ENCODE data around the gene DNM1L.

The DNM1L gene

GRCh38 chr12:32789446-32789845, 110.3 kb downstream of the DNM1L start:
- H3K79me2 ChIP-seq (ENCODE audit: insufficient read depth, low read length), result no peaks in the 10 kb centered on the region
- no peaks in the 10 kb centered on the region for H3K9me3 ChIP-seq (ENCODE audit: insufficient read depth, low read depth, low read length)
- no peaks in the 10 kb centered on the region for H3F3A ChIP-seq (ENCODE audit: low read depth)
- no peaks in the 10 kb centered on the region for H3K4me1 ChIP-seq (ENCODE audit: insufficient read depth, low read length, poor library complexity, severe bottlenecking)
- H3K9ac ChIP-seq (ENCODE audit: low read depth, low read length, poor library complexity, severe bottlenecking), result no peak overlapping the region
- no peak for TF ChIP-seq EZH2phosphoT487 (IDR thresholded peaks at IDR 0.05; ENCODE audit: borderline replicate concordance)
- TF ChIP-seq, protein P1, sequence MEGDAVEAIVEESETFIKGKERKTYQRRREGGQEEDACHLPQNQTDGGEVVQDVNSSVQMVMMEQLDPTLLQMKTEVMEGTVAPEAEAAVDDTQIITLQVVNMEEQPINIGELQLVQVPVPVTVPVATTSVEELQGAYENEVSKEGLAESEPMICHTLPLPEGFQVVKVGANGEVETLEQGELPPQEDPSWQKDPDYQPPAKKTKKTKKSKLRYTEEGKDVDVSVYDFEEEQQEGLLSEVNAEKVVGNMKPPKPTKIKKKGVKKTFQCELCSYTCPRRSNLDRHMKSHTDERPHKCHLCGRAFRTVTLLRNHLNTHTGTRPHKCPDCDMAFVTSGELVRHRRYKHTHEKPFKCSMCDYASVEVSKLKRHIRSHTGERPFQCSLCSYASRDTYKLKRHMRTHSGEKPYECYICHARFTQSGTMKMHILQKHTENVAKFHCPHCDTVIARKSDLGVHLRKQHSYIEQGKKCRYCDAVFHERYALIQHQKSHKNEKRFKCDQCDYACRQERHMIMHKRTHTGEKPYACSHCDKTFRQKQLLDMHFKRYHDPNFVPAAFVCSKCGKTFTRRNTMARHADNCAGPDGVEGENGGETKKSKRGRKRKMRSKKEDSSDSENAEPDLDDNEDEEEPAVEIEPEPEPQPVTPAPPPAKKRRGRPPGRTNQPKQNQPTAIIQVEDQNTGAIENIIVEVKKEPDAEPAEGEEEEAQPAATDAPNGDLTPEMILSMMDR (conservative IDR thresholded peaks at IDR 0.05; ENCODE audit: low read length), result no peak
- no peak overlapping the region for H3K4me2 ChIP-seq (ENCODE audit: low read depth, low read length, poor library complexity, severe bottlenecking)
- H3K4me3 ChIP-seq (ENCODE audit: low read length, poor library complexity, severe bottlenecking), result no peak overlapping the region
- H4K20me1 ChIP-seq (ENCODE audit: insufficient read depth, low read length, poor library complexity, severe bottlenecking), result no peaks in the 10 kb centered on the region
- no peak overlapping the region for H2AFZ ChIP-seq (ENCODE audit: low read length)
- H3K27me3 ChIP-seq (ENCODE audit: insufficient read depth, low read length, poor library complexity, severe bottlenecking), result no peaks in the 10 kb centered on the region
- H3K9me2 ChIP-seq (replicated peaks; ENCODE audit: low read depth, low read length), result no peaks in the 10 kb centered on the region
- H3K36me3 ChIP-seq (ENCODE audit: insufficient read depth, low read length), result no peaks in the 10 kb centered on the region

DNA sequence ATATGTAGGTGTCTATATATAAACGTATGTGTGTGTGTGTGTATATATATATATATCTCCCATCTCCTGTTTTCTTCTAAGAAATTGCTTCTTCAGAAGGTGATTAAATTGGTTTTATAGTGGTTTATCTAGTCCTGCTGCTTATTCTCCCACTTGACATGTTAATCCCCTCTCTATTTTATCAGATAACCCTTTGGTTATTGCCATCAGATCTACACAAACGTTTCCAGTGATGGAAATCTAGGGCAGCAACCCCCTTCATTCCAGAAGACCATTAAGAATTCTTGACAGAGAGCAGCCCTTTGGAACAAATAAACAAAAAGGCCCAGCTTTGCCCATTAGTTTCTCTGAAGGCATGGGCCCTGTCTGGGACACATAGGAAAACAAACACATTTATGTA, 110.8 kb downstream of the DNM1L start:
- Histone ChIP-seq H3K9ac (ENCODE audit: low read depth, low read length, poor library complexity, severe bottlenecking) (no peak overlapping the region), H3K4me2 (ENCODE audit: low read depth, low read length, poor library complexity, severe bottlenecking) (no peak overlapping the region), H3K27me3 (ENCODE audit: insufficient read depth, low read length, poor library complexity, severe bottlenecking) (no peaks in the 10 kb centered on the region), H3K4me3 (ENCODE audit: low read length, poor library complexity, severe bottlenecking) (no peak overlapping the region), H3K4me1 (ENCODE audit: insufficient read depth, low read length, poor library complexity, severe bottlenecking) (no peaks in the 10 kb centered on the region), H3K9me3 (ENCODE audit: insufficient read depth, low read depth, low read length) (no peaks in the 10 kb centered on the region), H3K36me3 (ENCODE audit: insufficient read depth, low read length) (no peaks in the 10 kb centered on the region), H3F3A (ENCODE audit: low read depth) (no peaks in the 10 kb centered on the region), H4K20me1 (ENCODE audit: insufficient read depth, low read length, poor library complexity, severe bottlenecking) (no peaks in the 10 kb centered on the region), H2AFZ (ENCODE audit: low read length) (no peak overlapping the region), H3K9me2 (replicated peaks; ENCODE audit: low read depth, low read length) (no peaks in the 10 kb centered on the region), H3K79me2 (ENCODE audit: insufficient read depth, low read length) (no peaks in the 10 kb centered on the region)
- TF ChIP-seq EZH2phosphoT487 (IDR thresholded peaks at IDR 0.05; ENCODE audit: borderline replicate concordance), result no peak
- TF ChIP-seq, protein P1 (conservative IDR thresholded peaks at IDR 0.05; ENCODE audit: low read length), result no peak

DNA sequence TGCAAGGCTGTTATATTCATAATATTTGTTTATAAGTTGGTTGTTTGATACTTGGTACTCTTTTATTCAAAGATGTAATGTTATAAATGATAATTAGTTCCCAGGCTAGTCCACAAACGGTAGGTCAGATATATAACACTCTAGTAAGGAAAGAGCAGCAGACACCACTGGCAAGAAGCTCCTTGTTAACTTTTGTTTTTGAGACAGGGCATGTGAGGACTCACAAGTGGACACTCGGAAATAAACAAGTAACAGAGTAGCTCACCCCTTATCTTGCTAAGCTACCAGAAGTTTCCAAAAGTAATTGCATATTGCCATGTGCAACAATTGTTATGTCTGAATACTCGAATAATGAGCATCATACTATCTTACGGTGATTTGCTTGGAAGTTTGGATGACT, 115.2 kb downstream of the DNM1L start:
- no peaks in the 10 kb centered on the region for H3F3A ChIP-seq (ENCODE audit: low read depth)
- H3K9ac ChIP-seq (ENCODE audit: low read depth, low read length, poor library complexity, severe bottlenecking), result no peak overlapping the region
- H3K4me2 ChIP-seq (ENCODE audit: low read depth, low read length, poor library complexity, severe bottlenecking), result no peak overlapping the region
- no peaks in the 10 kb centered on the region for H4K20me1 ChIP-seq (ENCODE audit: insufficient read depth, low read length, poor library complexity, severe bottlenecking)
- H3K27me3 ChIP-seq (ENCODE audit: insufficient read depth, low read length, poor library complexity, severe bottlenecking), result no peaks in the 10 kb centered on the region
- no peaks in the 10 kb centered on the region for H3K4me1 ChIP-seq (ENCODE audit: insufficient read depth, low read length, poor library complexity, severe bottlenecking)
- no peak overlapping the region for H3K4me3 ChIP-seq (ENCODE audit: low read length, poor library complexity, severe bottlenecking)
- no peak overlapping the region for H2AFZ ChIP-seq (ENCODE audit: low read length)
- H3K9me2 ChIP-seq (replicated peaks; ENCODE audit: low read depth, low read length), result no peaks in the 10 kb centered on the region
- H3K9me3 ChIP-seq (ENCODE audit: insufficient read depth, low read depth, low read length), result no peaks in the 10 kb centered on the region
- no peaks in the 10 kb centered on the region for H3K36me3 ChIP-seq (ENCODE audit: insufficient read depth, low read length)
- H3K79me2 ChIP-seq (ENCODE audit: insufficient read depth, low read length), result no peaks in the 10 kb centered on the region
- TF ChIP-seq, protein P1 (conservative IDR thresholded peaks at IDR 0.05; ENCODE audit: low read length), result no peak
- TF ChIP-seq EZH2phosphoT487 (IDR thresholded peaks at IDR 0.05; ENCODE audit: borderline replicate concordance), result no peak
